WTC11 (cell line): ENCODE results near the gene TRAF3IP1.

Source experiments
- ATF3 ChIP-seq: sonication (generic); formaldehyde crosslinking; conservative IDR thresholded peaks from 2 replicates; pipeline ENCODE4 v1.8.1; 2022; ENCODE audit warnings: mild to moderate bottlenecking, missing genetic modification reagents
- GABPB1 ChIP-seq: sonication (generic); formaldehyde crosslinking; IDR thresholded peaks from 2 replicates; pipeline ENCODE4 v1.8.1; 2023; ENCODE audit warnings: mild to moderate bottlenecking, missing genetic modification reagents
- NFE2L1 ChIP-seq: sonication (generic); formaldehyde crosslinking; IDR thresholded peaks from 2 replicates; pipeline ENCODE4 v1.8.1; 2023; ENCODE audit warnings: missing genetic modification reagents
- TEAD4 ChIP-seq: sonication (generic); formaldehyde crosslinking; IDR thresholded peaks from 2 replicates; pipeline ENCODE4 v1.8.0; 2022; ENCODE audit warnings: mild to moderate bottlenecking, missing genetic modification reagents
- ZNF317 ChIP-seq: sonication (generic); formaldehyde crosslinking; IDR thresholded peaks from 2 replicates; pipeline ENCODE4 v1.8.1; 2023; ENCODE audit warnings: low read depth, mild to moderate bottlenecking, moderate library complexity, missing genetic modification reagents, borderline replicate concordance
- ZNF512 ChIP-seq: sonication (generic); formaldehyde crosslinking; IDR thresholded peaks from 2 replicates; pipeline ENCODE4 v1.8.1; 2022; ENCODE audit warnings: missing genetic modification reagents, borderline replicate concordance

DNA sequence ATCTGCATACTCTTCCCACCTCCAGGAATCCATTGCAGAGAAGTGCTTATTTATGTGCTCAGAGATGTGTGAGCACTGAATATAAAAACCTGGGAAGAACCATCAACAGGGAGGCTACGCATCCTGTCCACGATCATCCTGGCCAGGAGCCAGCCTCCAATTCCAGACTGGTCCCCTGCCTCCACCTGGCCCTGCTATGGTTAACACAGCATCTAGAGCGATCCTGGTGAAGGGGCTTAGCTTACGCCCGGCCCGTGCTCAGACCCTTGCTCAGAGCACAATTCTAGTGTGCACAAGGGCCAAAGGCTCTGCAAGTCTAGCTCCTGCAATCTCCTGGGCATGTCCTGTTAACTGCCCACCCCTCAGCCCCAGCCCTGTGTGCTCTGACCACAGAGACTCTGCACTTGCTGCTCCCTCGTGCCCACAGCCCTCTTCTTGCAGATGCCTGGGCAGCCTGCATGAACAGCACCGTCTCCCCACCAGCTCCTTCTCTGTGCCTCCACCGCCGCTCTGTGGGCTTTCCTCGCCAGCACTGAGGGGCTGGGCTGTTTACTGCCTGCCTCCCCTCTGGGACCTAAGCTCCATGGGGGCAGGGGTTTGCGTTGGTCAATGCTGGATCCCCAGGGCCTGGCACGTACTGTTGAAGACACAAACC, 38.4 kb upstream of the TRAF3IP1 start:
- no peak for TF ChIP-seq NFE2L1
- no peak for TF ChIP-seq ZNF512 (CRISPR knock-in tag)
- TF ChIP-seq ZNF317 (CRISPR knock-in tag): no peak
- no peak for TF ChIP-seq GABPB1 (CRISPR knock-in tag)
- no peak for TF ChIP-seq TEAD4 (CRISPR knock-in tag)
- no peak for TF ChIP-seq ATF3 (CRISPR knock-in tag)
